Measurements from ENCODE around the gene GHRH.
A peak's percentile ranks its signal among the peaks of the same experiment; 100 is the strongest.

The GHRH gene, protein sequence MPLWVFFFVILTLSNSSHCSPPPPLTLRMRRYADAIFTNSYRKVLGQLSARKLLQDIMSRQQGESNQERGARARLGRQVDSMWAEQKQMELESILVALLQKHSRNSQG

DNA sequence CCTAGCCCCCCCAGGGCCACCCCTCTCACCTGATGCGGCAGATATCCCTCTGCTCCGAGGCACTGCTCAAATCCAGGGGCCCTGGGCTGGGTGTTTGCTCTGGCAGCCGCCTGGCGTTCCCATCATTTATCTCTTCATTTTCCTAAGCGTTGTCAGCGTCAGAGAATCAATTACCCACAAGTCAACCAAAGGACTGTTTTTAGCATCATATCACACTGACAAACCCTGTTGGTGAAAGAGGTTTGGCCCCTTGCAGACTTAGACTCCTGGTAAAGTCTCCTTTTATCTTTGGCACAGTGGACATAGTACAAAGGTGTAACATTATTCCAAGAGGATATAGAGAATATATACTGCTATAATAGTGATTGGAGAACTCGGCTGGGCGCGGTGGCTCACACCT, at the start of gene GHRH:
GHRH (minus strand) TSS at position 101 of the 400 bp plus-strand sequence. CDS start 4,925 bp downstream, outside the sequence.
- DNase-seq (ENCODE audit: low read depth, low spot score), result no peak

- no peak for DNase-seq (ENCODE audit: low read depth, low spot score)
Measured at GRCh38 chr20:37310951-37311350, 49.3 kb upstream of the GHRH start.

DNA sequence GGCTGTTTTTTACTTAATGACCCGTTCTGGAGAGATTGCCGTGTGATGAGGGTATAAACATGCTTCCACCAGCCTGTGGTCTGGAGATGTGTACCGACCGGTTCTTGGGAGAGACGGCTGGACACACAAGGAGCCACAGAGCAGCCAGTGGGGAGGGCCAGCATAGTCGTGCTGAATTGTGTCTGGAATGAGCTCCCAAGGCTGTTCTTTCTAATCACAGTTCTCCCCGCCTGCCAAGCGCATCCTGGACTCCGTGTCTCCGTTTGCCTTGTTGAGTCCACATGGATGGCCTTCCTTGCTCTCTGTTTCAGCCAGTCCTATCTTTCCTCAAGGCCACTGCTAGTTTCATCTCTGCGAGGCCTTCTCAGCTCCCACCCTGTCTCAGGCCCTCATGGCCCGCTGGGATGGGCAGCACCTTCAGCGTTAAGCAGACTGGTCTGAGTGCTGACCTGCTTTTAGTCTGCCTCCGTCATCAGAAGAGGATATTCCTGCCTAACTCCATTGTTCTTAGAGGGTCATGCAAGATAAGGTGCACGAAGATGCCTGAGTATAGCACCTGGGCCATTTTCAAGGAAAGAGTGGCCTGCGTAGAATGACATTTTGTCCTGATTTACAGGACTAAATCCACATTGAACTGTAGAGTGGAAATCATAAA, 48.4 kb upstream of the GHRH start:
- DNase-seq (ENCODE audit: low read depth, low spot score), result peak; percentile 13

- DNase-seq (ENCODE audit: low read depth, low spot score), result no peak
Measured at GRCh38 chr20:37309290-37309689, 47.7 kb upstream of the GHRH start.

DNA sequence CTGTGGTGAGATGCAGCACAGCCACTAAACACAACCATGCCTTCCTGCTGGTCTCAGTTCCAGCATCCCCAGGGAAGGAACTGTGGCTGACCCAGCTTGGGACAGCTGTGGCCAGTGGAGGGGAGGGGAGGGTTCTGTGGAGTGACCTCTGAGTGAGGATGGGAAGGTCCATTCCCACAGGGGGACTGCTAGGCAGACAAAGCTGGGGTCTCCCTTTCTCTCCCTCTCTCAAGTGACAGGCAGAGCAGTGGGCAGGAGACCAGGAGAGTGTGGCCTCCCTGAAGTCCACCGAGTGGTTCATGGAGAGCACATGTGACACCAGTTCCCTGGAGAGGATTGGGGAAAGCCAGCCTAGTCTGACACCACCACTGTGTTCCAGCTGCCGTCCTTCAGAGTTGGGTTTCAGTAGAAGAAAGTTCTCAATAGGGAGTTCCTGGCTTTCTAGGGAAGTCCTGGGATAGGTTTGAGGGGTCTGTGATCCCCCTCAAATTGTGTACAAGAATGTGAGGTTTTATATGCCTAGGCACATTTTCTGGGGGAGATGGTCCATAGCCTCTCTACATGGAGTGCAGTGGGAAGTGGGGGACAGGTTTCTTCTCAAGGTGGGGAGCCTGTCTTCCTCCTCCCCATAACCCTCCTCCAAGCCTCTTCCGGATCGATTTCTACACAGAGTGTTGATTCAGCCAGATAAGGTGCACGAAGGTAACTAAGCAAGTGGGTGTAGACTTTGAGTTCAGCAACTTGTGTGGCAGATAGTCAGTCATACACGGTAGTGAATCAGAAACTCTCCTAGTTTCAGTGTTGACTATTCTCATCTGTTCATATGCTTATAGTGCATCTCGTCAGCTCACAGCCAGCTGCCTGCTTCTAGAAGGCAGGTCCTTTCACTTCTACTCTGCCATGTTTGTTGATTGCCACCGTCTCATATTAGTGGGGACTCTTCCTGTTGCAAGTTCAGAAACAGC, 46.8 kb upstream of the GHRH start:
- no peak for DNase-seq (ENCODE audit: low read depth, low spot score)

- no peak for DNase-seq (ENCODE audit: low read depth, low spot score)
Measured at GRCh38 chr20:37305839-37306238, 44.2 kb upstream of the GHRH start.

DNA sequence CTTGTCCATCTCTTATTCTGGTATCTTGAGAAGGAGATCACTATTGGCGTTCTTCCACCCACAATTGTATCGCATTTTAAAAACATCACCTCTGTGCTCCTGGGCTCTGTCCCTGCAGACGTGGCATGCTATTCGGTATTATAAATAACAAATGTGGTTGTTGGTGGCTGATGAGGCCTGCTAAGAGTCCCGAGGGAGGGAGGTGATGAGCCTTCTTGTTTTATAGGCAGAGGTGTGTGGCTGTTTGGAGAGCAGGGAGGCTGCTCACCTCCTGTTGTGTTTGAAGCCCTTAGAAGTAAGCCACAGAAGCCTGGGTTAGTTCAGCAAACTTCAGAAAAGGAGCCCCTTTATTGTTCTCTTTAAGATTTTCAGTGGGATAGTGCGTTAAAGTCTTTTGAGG, 43.5 kb upstream of the GHRH start:
- no peak for DNase-seq (ENCODE audit: low read depth, low spot score)

DNA sequence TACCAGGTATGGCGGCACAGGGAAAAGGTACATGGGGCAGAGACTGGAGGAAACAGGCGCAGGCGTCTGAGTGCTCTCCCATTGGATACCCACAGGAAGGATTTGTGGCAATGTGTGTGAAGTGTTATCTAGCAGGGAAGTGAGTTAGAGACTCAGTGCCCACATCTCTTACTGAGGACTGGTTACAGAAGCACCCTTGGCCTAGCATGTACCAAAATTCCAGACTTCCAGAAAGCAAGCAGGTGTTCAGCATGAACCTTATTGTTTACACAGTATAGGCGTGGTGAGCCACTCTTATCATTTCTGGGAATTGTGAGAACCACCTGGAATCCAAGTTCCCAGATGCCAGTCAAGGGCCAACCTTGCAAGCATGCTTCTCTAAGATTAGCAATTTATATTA, 42.0 kb upstream of the GHRH start:
- no peak for DNase-seq (ENCODE audit: low read depth, low spot score)

DNA sequence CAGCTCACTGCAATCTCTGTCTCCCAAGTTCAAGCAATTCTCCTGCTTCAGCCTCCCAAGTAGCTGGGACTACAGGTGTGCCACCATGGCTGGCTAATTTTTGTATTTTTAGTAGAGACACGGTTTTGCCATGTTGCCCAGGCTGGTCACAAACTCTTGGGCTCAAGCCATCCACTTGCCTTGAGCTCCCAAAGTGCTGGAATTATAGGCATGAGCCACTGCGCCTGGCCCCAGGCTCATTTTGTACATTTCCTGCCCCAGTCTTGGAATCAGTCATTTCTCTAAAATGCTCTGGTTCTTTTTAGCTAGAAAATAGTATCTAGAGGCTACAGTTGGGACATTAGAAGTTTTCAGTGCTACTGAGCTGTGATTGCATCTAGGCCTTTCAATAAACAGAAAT, 41.4 kb upstream of the GHRH start:
- no peak for DNase-seq (ENCODE audit: low read depth, low spot score)

GRCh38 chr20:37301558-37301957, 39.9 kb upstream of the GHRH start:
- no peak for DNase-seq (ENCODE audit: low read depth, low spot score)

- DNase-seq (ENCODE audit: low read depth, low spot score), result no peak
Measured at GRCh38 chr20:37301120-37301519, 39.5 kb upstream of the GHRH start.

- DNase-seq (ENCODE audit: low read depth, low spot score), result peak; percentile 88
Measured at GRCh38 chr20:37299718-37300528, 38.3 kb upstream of the GHRH start.

DNA sequence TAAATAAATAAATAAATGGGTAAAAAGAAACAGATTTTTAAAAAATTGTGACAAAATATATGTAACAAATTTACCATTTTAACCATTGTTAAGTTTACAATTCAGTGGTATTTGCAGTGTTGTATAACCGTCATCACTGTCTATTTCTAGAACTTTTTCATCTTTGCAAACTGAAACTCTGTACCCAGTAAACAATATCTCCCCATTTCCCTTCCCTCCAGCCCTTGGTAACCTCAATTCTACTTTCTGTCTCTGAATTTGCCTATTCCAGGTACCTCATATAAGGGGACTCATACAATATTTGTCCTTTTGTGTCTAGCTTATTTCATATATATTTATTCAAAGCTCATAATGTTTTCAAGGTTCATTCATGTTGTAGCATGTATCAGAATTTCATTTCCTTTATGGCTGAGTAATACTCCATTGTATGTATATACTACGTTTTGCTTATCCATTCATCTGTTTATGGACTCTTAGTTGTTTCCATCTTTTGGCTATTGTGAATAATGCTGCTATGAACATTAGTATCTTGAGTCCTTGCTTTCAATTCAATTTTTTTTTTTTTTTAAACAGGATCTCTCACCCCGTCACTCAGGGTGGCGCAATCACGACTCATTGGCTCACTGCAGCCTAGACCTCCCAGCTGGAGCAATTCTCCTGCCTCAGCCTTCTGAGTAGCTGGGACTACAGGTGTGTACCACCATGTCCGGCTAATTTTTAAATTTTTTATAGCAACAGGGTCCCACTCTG, 36.8 kb upstream of the GHRH start:
- DNase-seq (ENCODE audit: low read depth, low spot score), result no peak

DNA sequence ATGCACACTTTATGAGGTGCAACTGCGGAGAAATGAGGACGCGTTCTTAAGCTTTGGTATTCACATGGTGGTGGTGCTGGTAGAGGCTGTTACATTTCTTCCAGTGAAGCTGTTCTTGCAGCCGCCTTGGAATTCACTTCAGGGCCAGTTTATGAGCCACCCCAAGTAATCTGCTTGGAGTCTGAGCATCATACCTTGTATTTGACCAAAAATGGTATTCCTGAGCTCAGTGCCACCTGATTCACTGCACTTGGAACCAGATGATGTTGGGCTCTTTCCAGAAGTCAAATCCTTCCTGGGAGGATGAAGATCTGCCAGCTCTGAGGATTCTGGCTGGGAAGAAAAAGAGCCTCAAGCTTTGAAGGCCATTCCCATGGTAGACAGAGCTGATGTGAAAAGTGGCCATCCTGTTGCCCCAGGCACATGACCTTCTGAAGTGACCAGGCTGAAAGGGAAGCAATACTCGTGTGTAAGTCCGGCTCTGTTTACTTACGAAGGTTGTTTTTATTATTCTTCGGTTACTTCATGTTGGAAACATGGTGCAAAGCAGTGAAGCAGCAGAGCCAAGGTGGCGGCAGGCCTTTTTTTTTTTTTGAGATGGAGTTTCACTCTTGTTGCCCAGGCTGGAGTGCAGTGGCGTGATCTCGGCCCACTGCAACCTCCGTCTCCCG, 35.6 kb upstream of the GHRH start:
- DNase-seq (ENCODE audit: low read depth, low spot score), result peak; percentile 93

GRCh38 chr20:37296371-37296770, 34.8 kb upstream of the GHRH start:
- DNase-seq (ENCODE audit: low read depth, low spot score), result no peak

DNA sequence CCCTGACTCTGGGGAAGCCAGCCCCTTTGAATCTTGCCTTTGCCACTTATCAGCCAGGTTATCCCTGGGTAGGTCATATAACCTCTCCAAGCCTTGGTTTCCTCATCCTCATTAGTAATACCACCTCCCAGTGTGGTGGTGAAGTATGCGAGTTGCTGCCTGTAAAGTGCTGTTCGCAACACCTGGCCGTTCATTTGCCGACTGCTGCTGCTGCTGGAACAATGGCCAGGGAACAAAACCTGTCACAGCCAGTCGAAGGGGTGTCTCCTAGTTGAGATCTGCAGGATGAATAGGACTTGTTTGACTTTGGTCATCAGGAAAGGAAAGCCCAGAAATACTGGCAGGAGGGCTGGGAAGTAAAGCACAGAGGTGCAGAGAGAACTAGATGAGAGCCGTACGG, 34.0 kb upstream of the GHRH start:
- DNase-seq (ENCODE audit: low read depth, low spot score), result peak; percentile 43

GRCh38 chr20:37295001-37295400, 33.4 kb upstream of the GHRH start:
- DNase-seq (ENCODE audit: low read depth, low spot score), result peak; percentile 92

GRCh38 chr20:37294262-37294981, 32.8 kb upstream of the GHRH start:
- no peak for DNase-seq (ENCODE audit: low read depth, low spot score)

DNA sequence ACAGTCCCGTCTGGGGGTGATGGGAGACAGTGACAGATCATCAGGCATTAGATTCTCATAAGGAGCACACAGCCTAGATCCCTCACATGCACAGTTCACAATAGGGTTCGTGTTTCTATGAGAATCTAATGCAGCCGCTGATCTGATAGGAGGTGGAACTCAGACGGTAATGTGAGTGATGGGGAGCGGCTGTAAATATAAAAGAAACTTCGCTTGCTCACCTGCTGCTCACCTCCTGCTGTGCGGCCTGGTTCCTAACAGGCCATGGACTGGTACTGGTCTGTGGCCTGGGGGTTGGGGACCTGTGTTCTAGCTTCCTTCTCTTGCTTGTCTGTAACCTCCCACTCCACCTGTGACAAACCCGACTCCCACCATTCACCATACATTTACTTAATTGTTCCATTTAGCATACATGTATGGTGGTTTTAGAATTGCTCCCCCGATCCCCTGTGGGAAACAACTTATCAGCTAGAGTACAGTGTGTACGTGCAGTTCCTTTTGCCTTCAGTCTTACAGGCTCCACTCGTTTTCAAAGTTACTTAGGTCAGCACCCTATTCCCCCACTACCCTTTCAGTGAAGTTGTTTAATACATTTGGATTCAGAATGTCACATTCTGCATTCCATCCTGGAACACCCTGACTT, 31.8 kb upstream of the GHRH start:
- no peak for DNase-seq (ENCODE audit: low read depth, low spot score)

Measured in astrocyte of the hippocampus (primary cell).